GM12872 (cell line): ENCODE measurements around the gene HMSD.
A peak's percentile ranks its signal among the peaks of the same experiment; 100 is the strongest.

Experiments used
- TF ChIP-seq, protein P1 (sequence below): IDR thresholded peaks from 3 replicates; pipeline ENCODE4 v1.5.1; 2011; ENCODE audit warnings: low read depth, mild to moderate bottlenecking, low read length, moderate library complexity; ENCODE audit not compliant: insufficient read depth

Gene HMSD

DNA sequence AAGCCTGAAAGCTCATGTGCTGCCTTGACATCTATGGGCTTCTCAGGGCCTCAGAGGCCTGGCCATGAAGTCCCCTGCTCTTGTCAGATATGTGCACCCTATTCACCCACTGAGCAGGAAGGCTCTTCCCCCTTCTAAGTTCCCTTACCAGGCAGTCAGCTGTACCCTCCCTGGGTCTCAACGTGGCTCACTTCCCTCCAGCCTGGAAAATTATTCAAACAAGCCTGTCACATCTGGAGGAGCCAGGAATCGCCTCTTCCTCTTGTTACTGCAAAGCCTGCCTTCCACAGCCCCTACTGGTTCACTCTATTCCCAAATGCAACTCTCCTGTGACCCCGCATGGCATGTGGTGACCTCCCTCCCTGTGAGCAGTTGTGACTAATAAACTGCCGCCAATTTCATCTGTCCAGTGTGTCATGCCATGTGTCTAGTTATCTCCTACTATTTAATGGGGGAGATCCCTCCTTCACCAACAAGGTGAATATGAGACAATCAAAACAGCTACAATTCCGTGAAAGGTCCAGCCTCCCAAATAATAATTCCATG lies 12.4 kb downstream of the HMSD start:
- TF ChIP-seq, protein P1, sequence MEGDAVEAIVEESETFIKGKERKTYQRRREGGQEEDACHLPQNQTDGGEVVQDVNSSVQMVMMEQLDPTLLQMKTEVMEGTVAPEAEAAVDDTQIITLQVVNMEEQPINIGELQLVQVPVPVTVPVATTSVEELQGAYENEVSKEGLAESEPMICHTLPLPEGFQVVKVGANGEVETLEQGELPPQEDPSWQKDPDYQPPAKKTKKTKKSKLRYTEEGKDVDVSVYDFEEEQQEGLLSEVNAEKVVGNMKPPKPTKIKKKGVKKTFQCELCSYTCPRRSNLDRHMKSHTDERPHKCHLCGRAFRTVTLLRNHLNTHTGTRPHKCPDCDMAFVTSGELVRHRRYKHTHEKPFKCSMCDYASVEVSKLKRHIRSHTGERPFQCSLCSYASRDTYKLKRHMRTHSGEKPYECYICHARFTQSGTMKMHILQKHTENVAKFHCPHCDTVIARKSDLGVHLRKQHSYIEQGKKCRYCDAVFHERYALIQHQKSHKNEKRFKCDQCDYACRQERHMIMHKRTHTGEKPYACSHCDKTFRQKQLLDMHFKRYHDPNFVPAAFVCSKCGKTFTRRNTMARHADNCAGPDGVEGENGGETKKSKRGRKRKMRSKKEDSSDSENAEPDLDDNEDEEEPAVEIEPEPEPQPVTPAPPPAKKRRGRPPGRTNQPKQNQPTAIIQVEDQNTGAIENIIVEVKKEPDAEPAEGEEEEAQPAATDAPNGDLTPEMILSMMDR: no peak

DNA sequence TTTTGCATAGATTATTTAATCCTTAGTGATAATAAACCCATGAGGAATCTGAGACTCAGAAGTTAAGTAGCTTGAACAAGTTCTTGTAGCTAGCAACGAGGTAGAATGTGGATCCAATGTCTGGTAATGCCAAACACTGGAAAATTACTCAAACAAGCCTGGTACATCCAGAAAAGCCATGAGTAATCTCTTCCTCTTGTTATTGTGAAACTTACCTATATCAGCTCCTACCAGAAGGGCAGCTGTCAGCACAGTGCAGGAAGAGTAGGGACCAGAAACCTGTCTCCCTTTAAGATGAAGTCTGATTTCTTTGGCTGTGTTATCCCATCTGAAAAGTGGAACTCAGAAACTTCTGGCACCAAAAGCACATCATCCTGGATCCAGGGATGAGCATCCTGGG lies 13.0 kb downstream of the HMSD start:
- TF ChIP-seq, protein P1: no peak

DNA sequence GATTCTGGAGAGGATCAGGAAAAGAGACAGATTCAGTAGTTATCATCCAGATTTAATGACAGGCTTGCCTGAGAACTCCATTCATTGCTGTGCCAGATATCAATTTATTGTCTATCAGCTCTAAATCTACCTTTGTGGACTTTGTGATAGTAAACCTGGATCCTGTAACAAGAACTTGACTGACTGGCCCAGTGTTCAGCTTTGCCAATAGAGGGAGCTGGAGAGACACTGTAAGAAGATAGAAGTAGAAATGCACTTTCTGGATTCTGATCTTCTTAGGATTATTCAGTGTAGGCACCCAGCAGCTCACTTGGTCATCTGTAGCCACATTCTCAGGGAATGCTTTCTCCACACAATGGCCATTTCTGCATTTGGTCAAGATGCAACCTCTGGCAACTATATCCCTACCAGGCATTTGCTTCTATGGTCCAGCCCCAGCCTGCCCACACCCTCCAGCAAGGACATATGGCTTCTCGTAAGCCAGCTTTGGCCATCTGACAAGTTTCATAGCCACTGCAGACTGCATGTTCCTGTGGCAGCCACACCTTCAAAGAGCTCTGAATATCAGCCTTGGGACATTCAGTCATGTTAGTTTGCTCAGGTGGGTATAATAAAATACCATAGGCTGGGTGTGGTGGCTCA lies 14.6 kb downstream of the HMSD start:
- TF ChIP-seq, protein P1: peak; percentile 89

DNA sequence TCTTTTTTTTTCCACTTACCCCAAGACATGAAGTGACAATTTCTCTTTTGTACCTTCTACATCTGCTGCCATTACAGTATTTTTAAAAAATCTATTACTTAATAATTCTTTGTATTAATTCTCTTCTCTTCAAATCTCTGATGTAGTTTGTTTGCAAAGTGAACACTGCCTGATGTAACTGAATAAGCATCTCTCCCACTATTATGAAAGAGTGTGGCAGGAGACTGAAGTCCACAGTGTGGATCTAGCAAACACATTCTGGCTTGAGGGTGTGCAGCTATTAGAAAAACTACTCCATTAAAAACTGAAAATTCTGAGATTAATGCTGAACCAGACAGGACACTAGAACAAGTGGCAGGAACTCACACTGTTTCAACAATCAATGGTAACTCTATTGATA lies 15.8 kb downstream of the HMSD start:
- TF ChIP-seq, protein P1: no peak

DNA sequence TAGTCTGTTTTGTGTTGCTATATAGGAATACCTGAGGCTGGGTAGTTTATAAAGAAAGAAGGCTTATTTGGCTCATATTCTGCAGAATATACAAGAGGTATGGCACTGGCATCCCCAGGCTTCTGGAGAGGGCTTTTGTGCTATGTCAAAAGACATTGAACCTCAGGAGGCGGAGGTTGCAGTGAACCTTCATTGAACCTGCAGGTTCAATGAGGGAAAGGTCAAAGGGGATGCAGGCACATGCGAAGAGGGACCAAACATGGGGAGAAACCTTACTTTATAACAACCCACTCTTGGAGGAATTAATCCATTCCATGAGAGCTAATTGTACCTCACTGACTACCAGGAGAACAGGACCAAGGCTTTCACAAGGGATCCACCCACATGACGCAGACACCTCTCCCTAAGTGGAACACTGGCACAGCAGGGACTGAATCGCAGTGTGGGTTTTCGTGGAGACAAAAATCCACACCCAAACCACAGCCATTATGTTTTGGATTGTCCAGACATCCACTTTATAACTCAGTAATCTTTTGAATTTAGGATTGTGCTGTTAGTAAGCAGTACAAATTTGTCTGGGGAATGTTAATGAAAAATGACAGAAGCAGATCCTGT lies 16.7 kb downstream of the HMSD start:
- TF ChIP-seq, protein P1: no peak

DNA sequence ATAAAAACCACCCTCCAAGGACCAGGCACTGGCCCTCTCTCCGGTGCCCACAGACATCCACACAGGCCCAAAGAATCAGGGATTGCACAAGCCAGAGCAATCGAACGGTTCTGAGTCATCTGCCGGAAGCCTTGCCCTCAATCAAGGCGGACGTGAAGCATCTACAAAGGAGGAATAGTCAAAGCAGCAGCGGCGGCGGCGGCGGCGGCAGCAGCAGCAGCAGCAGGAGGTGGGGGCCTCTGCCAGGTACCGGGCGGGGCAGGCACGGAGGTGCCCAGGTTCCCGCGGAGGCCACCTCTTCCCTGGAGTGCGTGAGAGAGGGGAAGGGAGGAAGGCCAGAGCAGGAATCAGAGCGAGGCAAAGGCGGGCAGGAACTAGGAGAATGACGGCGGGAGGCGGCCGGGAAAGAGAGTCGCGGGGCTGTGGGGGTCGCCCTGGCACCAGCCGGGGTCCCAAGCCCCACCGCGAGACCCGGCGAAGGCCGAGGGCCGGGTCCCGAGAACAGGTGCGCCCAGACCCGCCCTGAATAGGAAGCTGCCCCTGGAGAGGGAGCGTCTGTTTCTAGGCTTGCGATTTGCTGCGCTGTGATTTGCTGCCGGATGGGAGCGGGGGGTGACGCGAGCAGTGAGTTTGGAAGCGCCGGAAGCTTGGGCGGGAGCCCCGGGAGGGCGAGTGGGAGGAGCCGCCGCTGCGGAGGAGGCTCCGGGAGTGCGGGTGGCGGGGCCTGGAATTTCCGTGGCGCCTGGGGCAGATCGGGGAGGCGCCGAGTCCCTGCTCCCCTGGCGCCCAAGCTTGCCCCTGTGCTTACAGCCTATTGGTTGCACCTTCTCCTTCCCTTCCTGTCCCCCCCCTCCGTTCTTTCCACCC lies 21.1 kb downstream of the HMSD start, which contains the start of gene SERPINB8:
Gene SERPINB8 (plus strand): TSS at position 140 of the 867 bp plus-strand sequence. CDS start 8,228 bp downstream, outside the sequence.
- TF ChIP-seq, protein P1: no peak

DNA sequence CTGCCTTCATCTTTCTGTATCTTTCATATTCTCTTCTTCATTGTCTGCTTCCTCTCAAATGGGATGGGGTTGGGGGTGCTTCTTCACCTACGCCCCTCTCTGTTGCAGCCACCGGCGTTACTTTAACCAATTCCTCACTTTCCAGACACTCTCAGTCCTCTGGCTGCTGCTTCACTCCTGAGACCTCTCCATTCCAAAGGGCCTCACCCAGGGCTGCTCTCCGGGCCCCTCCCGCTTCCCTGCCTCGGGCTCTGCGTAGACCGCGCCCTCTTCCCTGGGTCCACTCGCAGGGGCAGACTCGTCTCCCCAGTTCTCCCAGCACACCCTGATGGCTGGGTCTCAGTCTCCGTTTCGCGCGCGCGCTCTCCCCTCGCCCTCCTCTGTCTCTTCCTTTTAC lies 21.7 kb downstream of the HMSD start:
- TF ChIP-seq, protein P1: no peak
